GM19372 (cell line): ENCODE data around the gene ZDHHC22.

Experiments
- ATAC-seq: cut with Tn5 transposase; IDR thresholded peaks from one replicate; pipeline ENCODE4 v1.9.1; 2021; ENCODE audit warnings: mild to moderate bottlenecking, low read depth, moderate library complexity; ENCODE audit not compliant: unreplicated experiment

Gene ZDHHC22

GRCh38 chr14:77107228-77107627 is 34.4 kb downstream of the ZDHHC22 start:
- ATAC-seq: no peak

- ATAC-seq: no peak
These were observed 34.9 kb downstream of the ZDHHC22 start for GRCh38 chr14:77106666-77107065.

GRCh38 chr14:77105145-77105939 is 36.2 kb downstream of the ZDHHC22 start:
- ATAC-seq: no peak

- ATAC-seq: no peak
These were observed 37.2 kb downstream of the ZDHHC22 start for GRCh38 chr14:77104393-77104792.

GRCh38 chr14:77103951-77104350 is 37.6 kb downstream of the ZDHHC22 start:
- ATAC-seq: no peak

GRCh38 chr14:77103475-77103874 is 38.1 kb downstream of the ZDHHC22 start:
- no peak for ATAC-seq

- no peak for ATAC-seq
These were observed 39.4 kb downstream of the ZDHHC22 start for GRCh38 chr14:77102154-77102553.

GRCh38 chr14:77100961-77101360 is 40.6 kb downstream of the ZDHHC22 start:
- no peak for ATAC-seq

GRCh38 chr14:77099425-77100167 is 42.0 kb downstream of the ZDHHC22 start:
- ATAC-seq: no peak

GRCh38 chr14:77098529-77099353 is 42.9 kb downstream of the ZDHHC22 start:
- no peak for ATAC-seq

- peak; percentile 86 for ATAC-seq
These were observed 43.7 kb downstream of the ZDHHC22 start, which contains the start of gene CIPC for GRCh38 chr14:77097700-77098528. CIPC (plus strand) TSS chr14:77098258; CDS start chr14:77105709, 7,451 bp downstream.

GRCh38 chr14:77097006-77097699 is 44.4 kb downstream of the ZDHHC22 start:
- no peak for ATAC-seq

- ATAC-seq: no peak
These were observed 46.8 kb downstream of the ZDHHC22 start for GRCh38 chr14:77094672-77095284.

GRCh38 chr14:77092676-77093075 is 48.9 kb downstream of the ZDHHC22 start:
- ATAC-seq: no peak

GRCh38 chr14:77091518-77091917 is 50.1 kb downstream of the ZDHHC22 start:
- no peak for ATAC-seq

GRCh38 chr14:77088645-77089044 is 52.9 kb downstream of the ZDHHC22 start:
- ATAC-seq: no peak

- ATAC-seq: no peak
These were observed 53.4 kb downstream of the ZDHHC22 start for GRCh38 chr14:77088219-77088618.

- no peak for ATAC-seq
These were observed 54.0 kb downstream of the ZDHHC22 start for GRCh38 chr14:77087631-77088030.

- no peak for ATAC-seq
These were observed 54.6 kb downstream of the ZDHHC22 start for GRCh38 chr14:77086951-77087350.
